Measurements from ENCODE around the gene RPL5. TPM values are rescaled to one million over a fixed set of nuclear protein-coding genes. Genes with fewer than 3 reads are reported as not detected.
A peak's percentile ranks its signal among the peaks of the same experiment; 100 is the strongest.

Gene RPL5
- total and polyA plus RNA-seq, 9 of the 15 experiments (the other 6 are each of a cell fraction or from before 2014, with no cell fraction given), result 1,467 to 4,252 (median 2,454) TPM

- TF ChIP-seq, protein P1, sequence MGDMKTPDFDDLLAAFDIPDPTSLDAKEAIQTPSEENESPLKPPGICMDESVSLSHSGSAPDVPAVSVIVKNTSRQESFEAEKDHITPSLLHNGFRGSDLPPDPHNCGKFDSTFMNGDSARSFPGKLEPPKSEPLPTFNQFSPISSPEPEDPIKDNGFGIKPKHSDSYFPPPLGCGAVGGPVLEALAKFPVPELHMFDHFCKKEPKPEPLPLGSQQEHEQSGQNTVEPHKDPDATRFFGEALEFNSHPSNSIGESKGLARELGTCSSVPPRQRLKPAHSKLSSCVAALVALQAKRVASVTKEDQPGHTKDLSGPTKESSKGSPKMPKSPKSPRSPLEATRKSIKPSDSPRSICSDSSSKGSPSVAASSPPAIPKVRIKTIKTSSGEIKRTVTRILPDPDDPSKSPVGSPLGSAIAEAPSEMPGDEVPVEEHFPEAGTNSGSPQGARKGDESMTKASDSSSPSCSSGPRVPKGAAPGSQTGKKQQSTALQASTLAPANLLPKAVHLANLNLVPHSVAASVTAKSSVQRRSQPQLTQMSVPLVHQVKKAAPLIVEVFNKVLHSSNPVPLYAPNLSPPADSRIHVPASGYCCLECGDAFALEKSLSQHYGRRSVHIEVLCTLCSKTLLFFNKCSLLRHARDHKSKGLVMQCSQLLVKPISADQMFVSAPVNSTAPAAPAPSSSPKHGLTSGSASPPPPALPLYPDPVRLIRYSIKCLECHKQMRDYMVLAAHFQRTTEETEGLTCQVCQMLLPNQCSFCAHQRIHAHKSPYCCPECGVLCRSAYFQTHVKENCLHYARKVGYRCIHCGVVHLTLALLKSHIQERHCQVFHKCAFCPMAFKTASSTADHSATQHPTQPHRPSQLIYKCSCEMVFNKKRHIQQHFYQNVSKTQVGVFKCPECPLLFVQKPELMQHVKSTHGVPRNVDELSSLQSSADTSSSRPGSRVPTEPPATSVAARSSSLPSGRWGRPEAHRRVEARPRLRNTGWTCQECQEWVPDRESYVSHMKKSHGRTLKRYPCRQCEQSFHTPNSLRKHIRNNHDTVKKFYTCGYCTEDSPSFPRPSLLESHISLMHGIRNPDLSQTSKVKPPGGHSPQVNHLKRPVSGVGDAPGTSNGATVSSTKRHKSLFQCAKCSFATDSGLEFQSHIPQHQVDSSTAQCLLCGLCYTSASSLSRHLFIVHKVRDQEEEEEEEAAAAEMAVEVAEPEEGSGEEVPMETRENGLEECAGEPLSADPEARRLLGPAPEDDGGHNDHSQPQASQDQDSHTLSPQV (IDR thresholded peaks at IDR 0.05), result 0 out of 2 replicates have a peak, but pooled peaks have one; percentile 27
- TF ChIP-seq SMC3 (conservative IDR thresholded peaks at IDR 0.05; ENCODE audit: insufficient read depth, low read depth, low read length), result peak; percentile 97
- no peak for TF ChIP-seq CEBPB (tag; IDR thresholded peaks at IDR 0.05)
- no peak for TF ChIP-seq SRF (CRISPR knock-in tag; IDR thresholded peaks at IDR 0.05)
- no peak for TF ChIP-seq ZBTB34 (CRISPR knock-in tag; IDR thresholded peaks at IDR 0.05)
- TF ChIP-seq HMG20B (CRISPR knock-in tag; IDR thresholded peaks at IDR 0.05), result no peak
- TF ChIP-seq TEAD1 (CRISPR knock-in tag; IDR thresholded peaks at IDR 0.05), result 0 out of 4 replicates have a peak, but pooled peaks of 1 of the 2 experiments have one; percentile 42
- TF ChIP-seq MAFK (IDR thresholded peaks at IDR 0.05; ENCODE audit: low read length), result 0 out of 2 replicates have a peak, but pooled peaks have one; percentile 8
- peak; percentile 24; the same call in 1 of the 2 replicates for TF ChIP-seq ZNF24 (IDR thresholded peaks at IDR 0.05)
- TF ChIP-seq POLR2A (conservative IDR thresholded peaks at IDR 0.05), result no peak
- TF ChIP-seq REST (IDR thresholded peaks at IDR 0.05; ENCODE audit: borderline replicate concordance), result peak; percentile 97
- TF ChIP-seq REST (CRISPR knock-in tag; IDR thresholded peaks at IDR 0.05; ENCODE audit: low read depth), result no peak
- no peak; the same call in 1 of the 2 replicates for TF ChIP-seq TCF3 (CRISPR knock-in tag; IDR thresholded peaks at IDR 0.05)
- TF ChIP-seq C11orf30 (IDR thresholded peaks at IDR 0.05; ENCODE audit: low read depth), result peak; percentile 75
- TF ChIP-seq RFX1 (IDR thresholded peaks at IDR 0.05), result no peak
These were observed 26.9 kb downstream of the RPL5 start (continued) for GRCh38 chr1:92858564-92859399.

Measured in K562 (cell line).